Gastroesophageal sphincter (tissue), 3 donors: ENCODE data around the gene HDAC4.

Experiments
- POLR2A ChIP-seq, 2 donors: fragments of 450-650 bp; IDR thresholded peaks; one replicate each; pipeline ENCODE4 v1.6.1; 2017; ENCODE audit warnings: antibody characterized with exemption in 2 of 2, mild to moderate bottlenecking in 2 of 2, moderate library complexity in 1 of 2
- TF ChIP-seq, protein P1 (sequence below), 4 experiments: fragments of 200-600 bp in 2 of 4; fragments of 450-650 bp in 2 of 4; sonication (generic) in 1 of 4; IDR thresholded peaks; one replicate each; pipeline ENCODE4 v1.5.1; 2017 to 2019; ENCODE audit warnings: antibody characterized with exemption in 4 of 4, mild to moderate bottlenecking in 2 of 4, moderate library complexity in 2 of 4

DNA sequence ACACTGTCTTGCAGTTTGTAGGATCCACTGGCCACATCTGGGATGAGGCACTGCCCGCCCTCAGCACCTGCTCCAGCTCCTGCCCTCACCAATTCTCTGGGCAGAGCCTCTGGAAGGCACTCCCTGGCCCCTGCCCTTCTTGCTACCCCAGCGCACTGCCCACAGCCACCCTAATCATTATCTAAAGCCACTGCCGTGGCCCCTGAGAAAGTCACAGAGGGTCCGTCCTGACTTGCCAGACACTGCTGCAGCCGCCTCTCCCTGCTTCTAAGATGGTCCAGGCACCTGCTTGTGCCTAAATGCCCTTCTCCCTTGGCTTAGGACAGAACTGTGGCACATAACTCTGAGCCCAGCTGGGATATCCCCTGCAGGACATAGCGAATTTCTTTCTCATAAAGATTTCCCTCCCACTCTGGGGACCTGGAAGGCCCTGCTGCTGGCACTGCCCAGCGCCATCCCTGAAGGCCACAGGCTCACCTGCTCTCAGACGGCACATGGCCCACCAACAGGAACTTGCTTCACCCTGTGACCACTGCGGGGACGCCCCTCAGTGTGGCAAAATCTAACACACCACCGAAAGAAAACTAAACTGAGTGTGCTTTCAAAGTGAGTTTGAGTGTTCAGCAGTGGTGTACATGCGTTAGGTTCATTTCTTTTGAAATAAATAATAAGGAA lies 244.9 kb downstream of the HDAC4 start:
- TF ChIP-seq, protein P1, sequence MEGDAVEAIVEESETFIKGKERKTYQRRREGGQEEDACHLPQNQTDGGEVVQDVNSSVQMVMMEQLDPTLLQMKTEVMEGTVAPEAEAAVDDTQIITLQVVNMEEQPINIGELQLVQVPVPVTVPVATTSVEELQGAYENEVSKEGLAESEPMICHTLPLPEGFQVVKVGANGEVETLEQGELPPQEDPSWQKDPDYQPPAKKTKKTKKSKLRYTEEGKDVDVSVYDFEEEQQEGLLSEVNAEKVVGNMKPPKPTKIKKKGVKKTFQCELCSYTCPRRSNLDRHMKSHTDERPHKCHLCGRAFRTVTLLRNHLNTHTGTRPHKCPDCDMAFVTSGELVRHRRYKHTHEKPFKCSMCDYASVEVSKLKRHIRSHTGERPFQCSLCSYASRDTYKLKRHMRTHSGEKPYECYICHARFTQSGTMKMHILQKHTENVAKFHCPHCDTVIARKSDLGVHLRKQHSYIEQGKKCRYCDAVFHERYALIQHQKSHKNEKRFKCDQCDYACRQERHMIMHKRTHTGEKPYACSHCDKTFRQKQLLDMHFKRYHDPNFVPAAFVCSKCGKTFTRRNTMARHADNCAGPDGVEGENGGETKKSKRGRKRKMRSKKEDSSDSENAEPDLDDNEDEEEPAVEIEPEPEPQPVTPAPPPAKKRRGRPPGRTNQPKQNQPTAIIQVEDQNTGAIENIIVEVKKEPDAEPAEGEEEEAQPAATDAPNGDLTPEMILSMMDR (IDR thresholded peaks at IDR 0.05): no peak
- no peak for TF ChIP-seq POLR2A (IDR thresholded peaks at IDR 0.05)
